GM23338 (cell line): ENCODE measurements around the gene OR51G2.

Experiments
- CREB1 ChIP-seq: fragments of 250-450 bp; sonication (Bioruptor Pico); IDR thresholded peaks from 2 replicates; pipeline ENCODE4 v1.5.0; 2020; ENCODE audit warnings: low read depth, mild to moderate bottlenecking, moderate library complexity
- CTCF ChIP-seq, 2 experiments: fragments of 200-600 bp in 1 of 2; sonication (generic) in 1 of 2; conservative IDR thresholded peaks; 2 replicates each; pipeline versions ENCODE4 v1.5.1 to v1.6.1; 2016 to 2017; ENCODE audit warnings: antibody characterized with exemption in 2 of 2, low read depth in 2 of 2, mild to moderate bottlenecking in 2 of 2, moderate library complexity in 1 of 2
- ETS1 ChIP-seq: IDR thresholded peaks from 2 replicates; pipeline ENCODE4 v1.6.1; 2016; ENCODE audit warnings: antibody characterized with exemption
- EZH2 ChIP-seq: fragments of 200-600 bp; sonication (generic); IDR thresholded peaks from one replicate; pipeline ENCODE4 v1.8.0; 2017; ENCODE audit warnings: antibody characterized with exemption, mild to moderate bottlenecking, low read depth; ENCODE audit not compliant: unreplicated experiment
- EZH2phosphoT487 ChIP-seq: fragments of 200-600 bp; sonication (generic); IDR thresholded peaks from one replicate; pipeline ENCODE4 v1.8.1; 2018; ENCODE audit warnings: antibody characterized with exemption; ENCODE audit not compliant: unreplicated experiment
- POLR2AphosphoS5 ChIP-seq: IDR thresholded peaks from 2 replicates; pipeline ENCODE4 v1.6.1; 2016; ENCODE audit warnings: antibody characterized with exemption, low read depth
- REST ChIP-seq: IDR thresholded peaks from one replicate; pipeline ENCODE4 v1.6.1; 2018; ENCODE audit warnings: antibody characterized with exemption; ENCODE audit not compliant: unreplicated experiment
- ZNF331 ChIP-seq: fragments of 250-450 bp; sonication (Bioruptor Pico); IDR thresholded peaks from 2 replicates; pipeline ENCODE4 v1.5.0; 2020; ENCODE audit warnings: low read depth, mild to moderate bottlenecking, moderate library complexity

GRCh38 chr11:4884361-4884760, 34.8 kb downstream of the OR51G2 start:
- TF ChIP-seq EZH2, result no peak
- no peak for TF ChIP-seq CTCF (conservative IDR thresholded peaks at IDR 0.05; ENCODE audit: low read depth in 2 of 2)
- TF ChIP-seq REST, result no peak
- no peak for TF ChIP-seq ZNF331 (CRISPR knock-in tag)
- TF ChIP-seq EZH2phosphoT487, result no peak
- no peak for TF ChIP-seq POLR2AphosphoS5
- no peak for TF ChIP-seq ETS1
- TF ChIP-seq CREB1 (CRISPR knock-in tag), result no peak
